DMS153 (cell line): ENCODE measurements around the gene VPS33B.
A peak's percentile ranks its signal among the peaks of the same experiment; 100 is the strongest.
"Not testable (repeated sequence)": the region's sequence is repeated elsewhere in the genome, so short reads cannot be mapped to it uniquely, and the experiment has no call there.

Experiments used
- DNase-seq: peaks from one replicate; lab custom pipeline; 2025; lab: John Stamatoyannopoulos, UW

Gene VPS33B

DNA sequence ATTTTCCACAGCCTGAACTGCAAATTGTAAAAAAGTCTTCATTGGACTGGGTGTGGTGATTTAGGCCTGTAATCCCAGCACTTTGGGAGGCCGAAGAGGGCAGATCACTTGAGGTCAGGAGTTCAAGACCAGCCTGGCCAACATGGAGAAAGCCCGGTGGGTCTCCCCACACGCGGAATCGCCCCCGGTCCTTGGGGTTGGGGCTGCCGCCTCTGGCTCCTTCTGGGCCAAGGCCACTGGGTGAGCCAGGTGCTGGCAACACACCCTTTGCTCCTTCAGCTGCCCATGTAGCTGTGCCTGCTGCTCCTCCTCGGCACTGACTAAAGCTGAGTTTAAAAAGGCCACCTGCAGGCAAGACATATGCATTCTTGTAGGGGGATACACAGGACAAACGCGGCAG is 9.4 kb upstream of the VPS33B start:
- DNase-seq, result no peak

DNA sequence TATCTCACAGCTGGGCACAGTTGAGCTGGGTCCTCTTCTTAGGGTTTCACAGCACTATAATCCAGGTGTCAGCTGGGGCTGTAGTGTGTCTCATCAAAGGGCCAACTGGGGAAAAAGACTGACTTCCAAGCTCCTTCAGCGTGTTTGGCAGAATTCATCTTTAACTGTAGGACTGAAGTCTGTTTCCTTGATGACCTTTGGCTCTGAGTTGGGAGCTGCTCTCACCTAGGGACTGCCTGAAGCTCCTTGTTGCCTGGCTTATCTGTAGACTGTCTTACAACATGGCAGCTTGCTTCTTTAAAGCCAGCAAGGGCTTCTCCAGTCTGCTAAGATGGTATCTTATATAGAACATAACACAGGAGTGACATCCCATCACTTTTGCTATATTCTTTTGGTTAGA is 5.3 kb upstream of the VPS33B start:
- no peak for DNase-seq

DNA sequence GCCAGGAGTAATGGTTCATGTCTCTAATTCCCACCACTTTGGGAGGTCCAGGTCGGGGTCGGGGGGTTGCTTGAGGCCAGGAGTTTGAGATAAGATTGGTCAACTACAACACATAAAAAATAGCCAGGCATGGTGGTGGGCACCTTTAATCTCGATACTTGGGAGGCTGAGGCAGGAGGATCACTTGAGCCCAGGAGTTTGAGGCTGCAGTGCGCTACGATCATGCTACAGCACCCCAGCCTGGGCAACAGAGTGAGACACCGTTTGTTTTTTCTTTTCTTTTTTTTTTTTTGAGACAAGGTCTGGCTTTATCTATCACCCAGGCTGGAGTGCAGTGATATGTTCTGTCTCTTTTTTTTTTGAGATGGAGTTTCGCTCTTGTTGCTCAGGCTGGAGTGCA is 1.3 kb upstream of the VPS33B start:
- DNase-seq, result no peak

DNA sequence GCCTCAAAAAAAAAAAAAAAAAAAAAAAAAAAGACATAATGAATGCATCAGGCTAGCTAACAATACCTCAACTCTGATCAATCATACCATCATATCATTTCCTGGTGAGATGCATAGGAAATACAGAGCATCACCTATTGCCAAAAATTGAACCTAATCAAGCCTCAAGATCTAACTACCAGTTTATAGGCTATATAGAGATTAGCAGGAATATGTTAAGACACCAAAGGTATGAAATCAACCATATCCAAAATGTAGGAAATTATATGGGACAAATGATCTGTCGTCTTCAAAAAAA is 387 bp upstream of the VPS33B start:
- no peak for DNase-seq

DNA sequence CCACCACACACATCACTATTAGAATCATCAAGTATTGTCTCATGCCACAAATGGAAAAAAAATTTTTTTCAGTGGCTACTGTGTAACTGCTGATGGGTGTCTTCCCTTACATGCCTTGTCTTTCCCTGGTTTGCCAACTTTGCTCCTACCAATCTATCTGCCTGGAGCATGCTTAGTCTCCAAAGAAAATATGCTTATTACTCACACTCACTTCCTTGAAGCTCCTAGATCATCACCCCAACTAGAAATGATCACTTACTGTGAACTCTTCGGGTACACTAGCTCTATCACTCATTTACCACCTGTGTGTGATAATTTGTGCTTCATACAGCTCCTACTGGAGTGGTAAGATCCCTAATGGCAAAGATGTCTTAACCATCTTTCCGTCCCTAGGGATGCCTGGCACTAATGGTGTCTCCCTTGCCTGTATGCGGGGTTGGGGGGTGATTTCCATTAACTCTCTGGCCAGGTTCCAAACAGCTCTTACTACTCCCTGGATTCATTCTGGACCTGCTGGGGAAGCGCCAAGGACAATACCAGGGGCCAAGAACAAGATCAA is 799 bp downstream of the VPS33B start:
- DNase-seq, result no peak

DNA sequence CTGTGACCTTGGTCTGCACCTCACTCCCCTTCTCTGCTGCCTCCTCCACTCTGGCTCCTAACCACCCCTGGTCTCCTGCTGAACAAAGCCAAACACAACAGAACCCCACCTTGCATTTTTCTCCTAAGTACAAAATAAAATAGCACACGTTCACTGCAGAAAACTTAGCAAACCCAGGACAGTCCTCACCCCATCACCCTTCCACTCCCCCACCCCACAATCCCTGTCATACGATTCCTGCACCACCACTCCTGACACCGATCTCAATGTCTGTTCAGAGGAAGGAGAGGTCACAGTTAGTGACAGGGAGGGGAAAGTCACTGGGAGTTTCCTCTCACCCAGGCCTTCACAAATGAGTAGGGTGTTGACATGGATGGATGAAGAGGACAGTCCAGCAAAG is 4.2 kb downstream of the VPS33B start:
- DNase-seq, result no peak

DNA sequence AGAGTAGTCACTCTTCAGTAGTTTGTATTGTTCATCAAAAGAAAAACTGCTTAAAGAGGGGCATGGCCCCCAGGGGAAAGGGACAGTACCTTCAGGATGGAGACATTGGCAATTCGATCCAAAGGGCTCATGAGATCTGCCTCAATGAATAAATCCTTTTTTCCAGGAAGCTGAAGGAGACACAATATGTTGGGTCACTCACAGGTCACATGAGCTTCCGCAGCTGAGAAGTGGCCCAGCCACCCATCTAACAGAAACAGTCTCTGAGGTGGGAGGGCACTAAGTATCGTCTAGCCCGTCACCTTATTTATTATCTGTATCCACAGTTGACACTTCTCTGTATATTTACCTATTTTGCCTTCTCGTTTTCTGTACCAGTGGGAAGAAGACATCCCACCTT is 4.7 kb downstream of the VPS33B start:
- no peak for DNase-seq

DNA sequence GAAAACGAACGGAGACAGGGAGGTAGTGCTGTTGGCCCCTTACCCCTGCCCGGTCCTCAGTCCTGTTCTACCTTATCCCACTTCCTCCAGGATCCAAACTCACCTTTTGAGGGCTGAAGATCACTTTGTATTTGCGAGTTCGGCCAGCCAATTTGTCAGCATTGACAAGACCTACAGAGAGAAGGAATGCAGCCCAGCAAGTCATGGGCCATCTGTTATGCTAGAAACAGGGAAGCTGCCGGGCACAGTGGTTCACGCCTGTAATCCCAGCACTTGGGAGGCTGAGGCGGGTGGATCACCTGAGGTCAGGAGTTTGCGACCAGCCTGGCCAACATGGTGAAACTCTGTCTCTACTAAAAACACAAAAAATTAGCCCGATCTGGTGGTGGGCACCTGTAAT is 8.7 kb downstream of the VPS33B start:
- DNase-seq, result not testable (repeated sequence)

DNA sequence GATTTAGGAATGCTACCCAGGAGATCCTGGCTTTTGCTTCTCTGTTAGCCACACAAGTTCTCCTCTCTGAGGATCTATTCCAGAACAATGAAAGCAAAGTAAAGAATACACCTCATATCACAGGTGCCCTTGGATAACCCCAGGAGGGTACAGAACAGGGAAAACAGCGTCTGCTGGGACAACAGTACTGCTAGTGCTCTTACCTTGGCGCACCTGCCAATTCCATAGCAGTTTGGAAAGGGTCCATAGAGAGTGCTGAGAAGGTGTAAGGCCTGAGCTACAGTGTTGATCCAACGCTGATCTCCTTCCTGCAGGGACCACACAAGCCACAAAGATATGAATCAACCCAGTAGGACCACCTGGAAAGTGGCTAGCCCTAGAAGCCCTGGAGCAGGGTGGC is 15.1 kb downstream of the VPS33B start:
- DNase-seq, result no peak

DNA sequence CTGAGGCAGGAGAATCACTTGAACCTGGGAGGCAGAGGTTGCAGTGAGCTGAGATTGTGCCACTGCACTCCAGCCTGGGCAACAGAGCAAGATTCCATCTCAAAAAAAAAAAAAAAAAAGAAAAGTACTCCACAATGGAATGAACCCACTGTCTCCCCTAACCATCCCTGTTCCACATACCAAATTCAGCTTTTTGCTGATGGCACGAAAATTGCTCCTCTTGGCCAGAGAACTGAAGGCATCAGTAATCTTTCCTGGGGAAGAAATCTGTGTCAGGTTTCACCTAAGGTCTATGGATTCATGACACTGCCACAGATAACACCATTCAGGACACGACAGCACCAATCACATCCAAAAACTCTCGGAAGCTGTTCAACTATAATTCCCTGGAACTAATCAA is 21.2 kb downstream of the VPS33B start:
- DNase-seq, result no peak

DNA sequence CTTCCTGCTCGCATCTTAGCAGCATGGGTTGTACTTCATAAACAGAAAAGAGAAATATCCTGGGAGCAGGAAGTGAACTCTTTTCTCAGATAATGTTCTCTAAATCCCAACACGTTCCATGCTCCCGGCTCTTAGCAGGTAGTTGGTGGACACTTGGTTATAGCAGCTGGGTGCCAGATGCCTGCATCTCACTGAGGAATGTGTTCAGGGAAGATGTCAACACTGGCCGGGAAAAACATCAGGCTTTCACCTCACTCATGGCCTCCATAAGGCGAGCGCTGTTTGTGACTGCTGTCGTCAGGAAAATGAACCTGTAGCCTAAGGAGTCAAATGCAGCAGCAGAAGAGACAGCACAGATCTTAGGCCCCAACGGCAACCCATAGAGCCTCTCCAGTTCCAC is 23.7 kb downstream of the VPS33B start:
- DNase-seq, result no peak

DNA sequence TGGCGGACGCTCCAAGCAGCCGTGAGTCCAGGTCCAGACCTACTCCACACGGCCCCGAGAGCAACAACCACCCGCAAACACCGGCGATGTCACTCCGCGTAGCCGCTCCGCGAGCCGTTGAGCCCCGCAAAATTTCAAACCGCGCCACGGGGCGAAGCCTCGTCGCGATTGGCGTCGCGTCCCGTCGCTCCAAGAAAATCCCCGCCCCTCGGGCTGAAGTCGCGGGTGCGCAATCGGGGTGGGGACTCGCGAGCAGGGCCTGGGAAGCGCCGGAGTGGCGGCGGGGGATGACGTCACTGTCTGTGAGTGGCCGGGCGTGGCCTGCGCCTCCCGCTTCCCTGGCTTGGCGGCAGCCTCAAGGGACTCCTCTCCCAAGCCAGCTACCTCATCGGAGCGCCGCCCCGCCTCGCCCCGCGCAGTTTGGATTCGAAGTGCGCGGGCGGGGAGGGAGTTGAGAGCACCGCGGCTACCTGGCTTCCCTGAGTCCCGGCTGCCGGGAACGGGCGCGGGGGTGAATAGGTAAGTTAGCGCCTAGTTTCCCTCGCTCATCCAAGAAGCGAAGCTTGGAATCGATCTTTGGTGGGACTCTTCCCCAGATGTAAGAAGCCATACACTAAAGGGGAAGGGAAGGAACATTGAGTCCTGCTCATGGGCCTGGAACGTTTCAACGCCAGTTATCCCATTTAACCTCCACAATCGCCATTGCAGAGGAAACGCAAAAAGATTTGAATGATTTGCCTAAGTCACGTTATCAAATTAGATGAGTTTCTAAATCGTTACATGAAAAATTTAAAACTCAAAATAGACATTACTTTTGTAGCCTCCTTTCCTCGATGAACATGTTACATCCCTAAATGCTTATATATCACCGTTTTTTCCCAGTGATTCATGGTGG is 27.7 kb downstream of the VPS33B start, which contains the start of gene PRC1:
Gene PRC1, minus strand, starts transcription at position 119 of the 895 bp plus-strand sequence. Its CDS starts 118 bp downstream, at position 1.
- DNase-seq, result peak; percentile 92

DNA sequence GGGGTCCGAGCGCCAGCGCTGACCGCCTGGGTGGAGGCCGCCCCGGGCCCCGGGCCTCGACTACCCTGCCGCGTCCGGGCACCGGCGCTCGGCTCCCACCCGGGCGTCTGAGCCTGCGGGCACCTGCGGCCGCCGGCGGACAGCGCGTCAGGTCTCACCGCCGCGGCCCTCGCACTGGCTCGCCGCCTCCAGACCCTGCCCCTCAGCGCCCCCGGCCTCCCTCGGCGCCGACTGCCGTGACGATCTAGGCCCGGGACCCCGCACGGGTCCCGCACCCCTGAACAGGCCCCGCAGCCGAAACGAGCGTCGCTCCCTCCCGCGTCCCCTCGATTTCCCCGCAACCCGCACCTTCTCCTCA is 28.4 kb downstream of the VPS33B start:
- no peak for DNase-seq

DNA sequence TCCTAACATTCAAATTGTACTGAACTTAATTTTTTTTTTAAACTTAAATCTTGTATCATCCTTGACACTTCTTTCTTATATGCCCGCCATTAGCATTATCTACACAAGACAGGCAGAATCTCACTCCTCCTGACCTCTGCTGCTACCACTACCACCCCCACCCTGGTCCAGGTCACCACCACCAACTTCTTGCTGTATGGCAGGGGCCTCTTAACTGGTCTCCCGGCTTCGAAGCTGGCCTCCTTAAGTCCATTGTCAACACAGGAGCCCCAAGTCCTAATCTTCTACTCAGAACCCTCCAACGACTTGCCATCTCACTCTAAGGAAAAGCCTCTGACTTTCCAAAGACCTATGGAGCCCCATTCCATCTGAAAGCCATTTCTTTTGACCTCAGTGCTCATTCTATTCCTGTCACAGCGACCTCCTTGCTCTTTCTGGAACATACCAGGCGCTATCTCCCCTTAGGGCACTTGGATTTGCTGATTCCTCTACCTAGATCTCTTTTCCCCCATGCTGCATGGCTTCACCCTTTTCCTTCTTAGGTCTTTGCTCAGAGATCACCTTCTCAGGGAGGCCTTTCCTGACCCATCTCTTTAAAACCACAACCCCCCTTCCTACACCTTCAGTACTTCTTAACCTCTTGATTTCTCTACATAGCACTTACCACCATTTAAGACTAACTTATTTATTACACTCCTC is 30.7 kb downstream of the VPS33B start:
- no peak for DNase-seq

DNA sequence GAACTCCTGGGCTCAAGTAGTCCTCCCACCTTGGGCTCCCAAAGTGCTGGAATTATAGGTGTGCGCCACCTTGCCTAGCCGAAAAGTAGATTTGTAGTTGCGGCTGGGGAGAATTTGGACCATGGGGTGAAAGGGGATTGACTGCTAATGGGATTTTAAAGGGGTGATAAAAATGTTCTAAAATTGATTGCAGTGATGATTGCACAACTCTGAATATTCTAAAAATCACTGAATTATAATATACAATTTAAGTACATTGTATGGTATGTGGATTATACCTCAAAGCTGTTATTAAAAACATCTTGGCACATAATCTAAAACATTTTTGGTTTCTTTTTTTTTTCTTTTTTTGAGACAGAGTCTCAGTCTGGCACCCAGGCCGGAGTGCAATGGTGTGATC is 31.9 kb downstream of the VPS33B start:
- DNase-seq, result no peak

DNA sequence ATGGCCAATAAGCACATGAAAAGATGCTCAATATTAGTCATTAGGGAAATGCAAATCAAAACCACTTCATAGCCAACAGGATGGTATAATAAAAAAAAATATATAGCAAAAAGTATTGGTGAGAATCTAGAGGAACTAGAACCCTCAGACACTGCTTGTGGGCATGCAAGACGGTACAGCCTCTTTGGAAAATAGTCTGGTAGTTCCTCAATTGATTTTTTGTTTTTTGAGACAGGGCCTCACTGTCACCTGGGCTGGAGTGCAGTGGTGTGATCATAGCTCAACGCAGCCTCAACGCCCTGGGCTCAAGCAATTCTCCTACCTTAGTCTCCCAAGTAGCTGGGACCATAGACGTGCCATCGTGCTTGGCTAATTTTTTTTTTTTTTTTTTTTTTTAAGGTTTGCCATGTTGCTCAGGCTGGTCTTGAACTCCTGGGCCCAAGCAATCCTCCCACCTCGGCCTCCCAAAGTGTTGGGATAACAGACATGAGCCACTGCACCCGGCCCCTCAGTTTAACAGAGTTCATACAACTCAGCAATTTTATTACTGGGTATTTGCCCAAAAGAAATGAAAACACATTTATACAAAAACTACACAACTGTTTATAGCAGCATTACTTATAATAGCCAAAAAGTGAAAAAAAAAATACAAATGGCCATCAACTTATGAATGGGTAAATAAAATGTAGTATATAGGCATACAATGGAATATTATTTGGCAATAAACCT is 33.2 kb downstream of the VPS33B start:
- no peak for DNase-seq

DNA sequence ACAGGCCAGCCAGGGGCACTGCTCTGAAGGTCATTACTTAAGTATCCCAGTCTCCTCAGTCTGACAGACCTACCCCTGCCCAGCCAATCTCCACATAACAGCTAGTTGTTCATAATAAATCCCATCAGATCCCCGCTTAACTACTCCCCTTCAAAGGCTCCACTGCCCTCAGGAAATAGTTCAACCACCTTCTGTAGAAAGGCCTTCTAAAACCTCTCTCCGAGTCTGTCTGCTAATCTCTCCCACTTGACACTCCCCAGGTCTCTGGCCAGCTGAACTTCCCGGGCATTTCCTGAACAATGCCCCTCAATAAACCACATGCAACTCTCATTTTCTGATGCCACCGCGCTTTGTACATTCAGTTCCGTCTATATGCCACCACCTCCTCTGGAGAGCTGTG is 34.1 kb downstream of the VPS33B start:
- DNase-seq, result no peak

DNA sequence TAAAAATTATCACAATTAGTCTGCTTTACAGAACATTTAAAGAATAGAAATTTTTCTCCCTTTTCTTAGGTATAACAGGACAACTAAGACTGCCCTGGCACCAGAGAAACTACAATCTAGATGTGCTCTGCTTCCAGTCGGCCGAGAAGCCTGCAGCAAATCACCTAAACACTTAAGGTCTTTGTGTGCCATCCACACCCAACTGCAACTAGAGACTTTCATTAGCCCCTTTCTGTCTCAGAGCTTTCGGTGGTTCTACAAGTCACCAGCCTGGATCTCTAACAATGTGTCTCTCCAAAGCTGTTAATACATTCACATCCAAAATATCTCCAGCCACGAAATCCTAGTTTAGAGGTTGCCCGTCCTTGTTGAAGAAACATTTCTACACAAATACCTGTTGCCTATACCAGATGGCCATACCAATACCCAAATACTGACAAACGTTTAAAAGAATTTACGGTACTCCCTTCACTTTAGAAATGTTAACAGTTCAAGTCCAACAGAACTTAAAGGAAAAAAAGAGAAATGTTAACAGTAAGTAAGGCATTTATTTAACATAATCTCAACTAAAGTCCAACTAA is 34.7 kb downstream of the VPS33B start:
- no peak for DNase-seq

DNA sequence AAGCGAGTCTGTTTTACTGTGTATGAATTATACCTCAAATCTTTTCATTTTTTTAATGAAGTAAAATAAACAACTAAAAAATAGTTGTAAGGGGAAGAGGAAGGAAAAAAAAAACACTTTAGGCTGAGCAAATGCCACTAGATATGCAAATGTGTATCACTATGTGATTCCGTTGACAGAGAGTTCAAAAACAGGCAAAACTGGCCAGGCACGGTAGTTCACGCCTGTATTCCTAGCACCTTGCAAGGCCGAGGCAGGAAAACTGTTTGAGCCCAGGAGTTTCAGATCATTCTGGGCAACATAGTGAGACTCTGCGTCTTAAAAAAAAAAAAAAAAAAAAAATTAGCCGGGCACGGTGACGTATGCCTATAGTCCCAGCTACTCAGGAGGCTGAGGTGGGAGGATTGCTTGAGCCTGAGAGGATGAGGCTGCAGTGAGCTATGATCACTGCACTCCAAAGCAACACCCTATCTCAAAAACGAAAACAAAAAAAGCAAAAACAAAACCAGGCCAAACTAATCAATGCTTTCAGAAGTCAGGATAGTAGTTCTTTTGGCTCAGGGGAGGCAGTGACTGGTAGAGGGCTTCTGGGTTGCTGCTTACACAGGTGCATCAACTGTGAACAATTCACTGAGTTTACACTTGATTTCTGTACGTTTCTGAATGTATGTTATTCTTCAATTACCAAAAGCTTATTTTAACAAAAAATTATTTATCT is 35.4 kb downstream of the VPS33B start:
- DNase-seq, result no peak

DNA sequence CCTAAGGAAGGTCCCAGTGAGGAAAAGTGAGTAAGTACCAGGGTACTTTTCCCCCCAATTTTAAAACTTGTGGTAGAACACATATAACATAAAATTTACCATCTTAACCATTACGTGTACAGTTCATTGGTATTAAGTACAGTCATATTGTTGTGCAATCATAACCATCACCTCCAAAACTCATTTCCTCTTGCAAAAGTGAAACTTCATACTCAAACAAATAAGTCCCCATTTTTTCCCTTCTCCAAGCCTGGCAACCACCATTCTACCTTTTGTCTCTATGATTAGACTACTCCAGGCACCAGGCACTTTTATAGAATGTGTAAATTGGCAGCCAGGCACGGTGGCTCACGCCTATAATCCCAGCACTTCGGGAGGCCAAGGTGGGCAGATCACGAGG is 40.3 kb downstream of the VPS33B start:
- DNase-seq, result no peak

DNA sequence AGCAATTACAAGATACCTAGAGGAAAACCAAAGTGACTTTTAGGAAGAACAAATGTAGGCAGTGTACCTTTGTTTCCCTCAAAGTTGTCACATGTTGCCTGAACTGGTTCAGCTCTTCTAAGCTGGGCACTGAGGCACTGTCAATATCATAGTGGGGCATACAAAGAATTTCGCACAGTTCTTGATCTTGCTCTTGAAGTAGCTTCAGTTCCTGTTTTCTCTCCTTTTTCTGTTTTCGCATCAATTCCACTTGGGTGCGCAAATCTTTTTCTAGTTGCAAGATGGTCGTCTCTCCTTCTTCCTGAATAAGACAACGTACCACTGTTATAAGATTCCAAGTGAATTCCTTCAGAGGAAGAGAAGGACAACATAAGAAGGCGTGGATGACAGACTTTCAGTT is 40.7 kb downstream of the VPS33B start:
- no peak for DNase-seq

DNA sequence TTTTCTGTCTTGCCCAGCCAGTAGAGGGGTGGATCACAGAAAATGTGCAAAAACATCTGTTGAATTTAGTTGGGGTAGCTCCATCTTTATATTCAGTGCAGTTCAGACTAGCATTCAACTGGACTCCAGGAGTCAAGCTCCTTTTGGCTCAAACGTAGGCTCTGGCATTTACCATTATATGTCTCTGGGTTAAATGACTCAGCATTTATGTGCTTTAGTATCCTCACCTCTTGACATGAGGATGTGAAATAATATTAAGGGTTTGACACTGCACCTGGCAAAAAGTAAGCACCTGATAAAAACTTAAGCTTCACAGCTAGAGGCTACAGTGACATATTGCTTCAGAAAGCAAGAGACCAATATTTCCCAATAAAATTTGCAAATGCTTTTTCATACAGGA is 42.8 kb downstream of the VPS33B start:
- no peak for DNase-seq
